Endothelial cell (in vitro differentiated cells): ENCODE results near the gene NDUFA6. TPM values are rescaled to one million over a fixed set of nuclear protein-coding genes. Genes with fewer than 3 reads are reported as not detected.

Experiments used
- DNase-seq: peaks from one replicate; pipeline ENCODE4 v3.0.0; 2021; ENCODE audit warnings: low spot score
- H3K27ac Mint-ChIP-seq: one replicate; pipeline ENCODE4 v1.8.0; 2021; ENCODE audit warnings: mixed read lengths, inconsistent platforms; ENCODE audit not compliant: unreplicated experiment
- H3K27me3 Mint-ChIP-seq: one replicate; pipeline ENCODE4 v1.8.0; 2021; ENCODE audit warnings: mild to moderate bottlenecking, moderate library complexity, mixed read lengths, inconsistent platforms; ENCODE audit not compliant: unreplicated experiment
- H3K36me3 Mint-ChIP-seq: one replicate; pipeline ENCODE4 v1.8.0; 2021; ENCODE audit warnings: mild to moderate bottlenecking, low read depth, mixed read lengths, inconsistent platforms; ENCODE audit not compliant: unreplicated experiment
- H3K4me1 Mint-ChIP-seq: one replicate; pipeline ENCODE4 v1.8.0; 2021; ENCODE audit warnings: mild to moderate bottlenecking, mixed read lengths, inconsistent platforms; ENCODE audit not compliant: unreplicated experiment
- H3K4me3 Mint-ChIP-seq: one replicate; pipeline ENCODE4 v1.8.0; 2021; ENCODE audit warnings: mild to moderate bottlenecking, mixed read lengths, inconsistent platforms; ENCODE audit not compliant: unreplicated experiment
- H3K9me3 Mint-ChIP-seq: one replicate; pipeline ENCODE4 v1.8.0; 2021; ENCODE audit warnings: mixed read lengths, inconsistent platforms; ENCODE audit not compliant: unreplicated experiment
- total RNA-seq: library from RNA; stranded (reverse); fragmentation: NEBNext Ultra II Directional; extraction: Animal tissue kit (Norgen Biotek cat#: 25700); gene quantifications from one replicate; pipeline ENCODE4 v1.2.1, GENCODE V29; 2021; ENCODE audit not compliant: unreplicated experiment
- TF ChIP-seq, protein P1 (sequence below): fragments of 200-600 bp; sonication (generic); IDR thresholded peaks from one replicate; pipeline ENCODE4 v1.5.0; 2021; ENCODE audit warnings: antibody characterized with exemption; ENCODE audit not compliant: unreplicated experiment

Gene NDUFA6
- total RNA-seq, 1 donor from 2014 or later, result 54.9 TPM

DNA sequence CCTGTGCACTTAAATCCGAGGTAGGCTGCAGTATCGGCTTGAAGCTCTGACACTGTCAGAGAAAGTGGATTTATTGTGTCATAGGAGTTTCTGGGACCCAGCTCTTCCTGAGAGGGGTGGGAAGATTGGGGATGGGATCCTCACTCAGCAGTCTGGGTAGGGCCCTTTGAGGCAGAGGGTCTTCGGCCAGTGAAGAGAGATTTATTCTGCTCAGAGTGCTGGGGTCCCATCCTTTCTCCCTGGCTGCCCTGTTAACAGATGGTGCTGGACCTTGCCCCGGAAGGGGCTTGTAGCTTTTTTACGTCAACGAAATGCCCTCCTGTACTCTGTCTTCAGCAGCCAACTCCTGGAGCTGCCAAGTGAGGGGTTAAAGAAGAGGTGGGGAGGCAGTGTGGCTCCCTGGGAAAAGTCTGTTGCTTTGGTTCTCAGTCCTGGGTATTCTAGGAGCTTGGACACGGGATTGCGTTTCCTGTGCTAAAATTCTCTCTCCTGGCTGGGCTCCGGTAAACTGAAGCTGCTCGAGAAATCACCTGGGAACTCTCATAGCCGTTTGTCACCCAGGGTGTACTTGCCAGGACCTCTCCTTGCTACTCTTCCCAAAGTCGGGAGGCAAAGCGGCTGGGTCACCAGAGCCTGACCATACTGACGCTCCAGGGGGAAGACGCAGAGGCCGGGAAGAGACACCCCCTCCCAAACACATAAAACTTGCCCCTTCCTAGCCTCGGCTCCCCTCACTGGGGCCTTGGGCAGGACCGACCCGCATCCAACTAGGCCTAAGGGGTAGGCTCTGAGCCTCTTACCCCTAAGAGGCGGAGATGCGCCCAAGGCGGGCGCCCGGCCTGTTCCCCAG is 11.9 kb downstream of the NDUFA6 start:
- Mint-ChIP-seq H3K9me3 (no peaks in the 10 kb centered on the region), H3K27ac (peak overlapping the region; percentile 86), H3K36me3 (peaks cover 10% of the 10 kb centered on the region), H3K4me3 (peak overlapping the region; percentile 97), H3K4me1 (peaks cover 25% of the 10 kb centered on the region), H3K27me3 (peaks cover 9% of the 10 kb centered on the region)
- TF ChIP-seq, protein P1, sequence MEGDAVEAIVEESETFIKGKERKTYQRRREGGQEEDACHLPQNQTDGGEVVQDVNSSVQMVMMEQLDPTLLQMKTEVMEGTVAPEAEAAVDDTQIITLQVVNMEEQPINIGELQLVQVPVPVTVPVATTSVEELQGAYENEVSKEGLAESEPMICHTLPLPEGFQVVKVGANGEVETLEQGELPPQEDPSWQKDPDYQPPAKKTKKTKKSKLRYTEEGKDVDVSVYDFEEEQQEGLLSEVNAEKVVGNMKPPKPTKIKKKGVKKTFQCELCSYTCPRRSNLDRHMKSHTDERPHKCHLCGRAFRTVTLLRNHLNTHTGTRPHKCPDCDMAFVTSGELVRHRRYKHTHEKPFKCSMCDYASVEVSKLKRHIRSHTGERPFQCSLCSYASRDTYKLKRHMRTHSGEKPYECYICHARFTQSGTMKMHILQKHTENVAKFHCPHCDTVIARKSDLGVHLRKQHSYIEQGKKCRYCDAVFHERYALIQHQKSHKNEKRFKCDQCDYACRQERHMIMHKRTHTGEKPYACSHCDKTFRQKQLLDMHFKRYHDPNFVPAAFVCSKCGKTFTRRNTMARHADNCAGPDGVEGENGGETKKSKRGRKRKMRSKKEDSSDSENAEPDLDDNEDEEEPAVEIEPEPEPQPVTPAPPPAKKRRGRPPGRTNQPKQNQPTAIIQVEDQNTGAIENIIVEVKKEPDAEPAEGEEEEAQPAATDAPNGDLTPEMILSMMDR, result no peak
- no peak for DNase-seq

DNA sequence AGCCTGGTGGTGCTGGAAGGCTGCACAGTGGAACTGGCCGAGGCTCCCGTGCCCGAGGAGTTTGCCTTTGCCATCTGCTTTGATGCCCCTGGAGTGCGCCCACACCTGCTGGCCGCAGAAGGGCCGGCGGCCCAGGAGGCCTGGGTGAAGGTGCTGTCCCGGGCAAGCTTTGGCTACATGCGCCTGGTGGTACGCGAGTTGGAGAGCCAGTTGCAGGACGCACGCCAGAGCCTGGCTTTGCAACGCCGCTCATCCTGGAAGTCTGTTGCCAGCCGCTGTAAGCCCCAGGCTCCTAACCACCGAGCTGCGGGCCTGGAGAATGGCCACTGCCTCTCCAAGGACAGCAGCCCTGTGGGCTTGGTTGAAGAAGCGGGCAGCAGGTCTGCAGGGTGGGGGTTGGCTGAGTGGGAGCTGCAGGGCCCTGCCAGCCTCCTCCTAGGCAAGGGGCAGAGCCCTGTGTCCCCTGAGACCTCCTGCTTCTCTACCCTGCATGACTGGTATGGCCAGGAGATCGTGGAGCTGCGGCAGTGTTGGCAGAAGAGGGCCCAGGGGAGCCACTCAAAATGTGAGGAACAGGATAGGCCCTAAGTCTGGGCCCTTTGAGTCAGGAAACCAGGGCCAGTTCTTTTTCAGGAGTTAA is 13.0 kb downstream of the NDUFA6 start:
- Mint-ChIP-seq H3K27ac (no peak overlapping the region), H3K36me3 (peaks cover 7% of the 10 kb centered on the region), H3K9me3 (no peaks in the 10 kb centered on the region), H3K27me3 (peaks cover 11% of the 10 kb centered on the region), H3K4me1 (peaks cover 25% of the 10 kb centered on the region), H3K4me3 (no peak overlapping the region)
- no peak for DNase-seq
- TF ChIP-seq, protein P1, result no peak

DNA sequence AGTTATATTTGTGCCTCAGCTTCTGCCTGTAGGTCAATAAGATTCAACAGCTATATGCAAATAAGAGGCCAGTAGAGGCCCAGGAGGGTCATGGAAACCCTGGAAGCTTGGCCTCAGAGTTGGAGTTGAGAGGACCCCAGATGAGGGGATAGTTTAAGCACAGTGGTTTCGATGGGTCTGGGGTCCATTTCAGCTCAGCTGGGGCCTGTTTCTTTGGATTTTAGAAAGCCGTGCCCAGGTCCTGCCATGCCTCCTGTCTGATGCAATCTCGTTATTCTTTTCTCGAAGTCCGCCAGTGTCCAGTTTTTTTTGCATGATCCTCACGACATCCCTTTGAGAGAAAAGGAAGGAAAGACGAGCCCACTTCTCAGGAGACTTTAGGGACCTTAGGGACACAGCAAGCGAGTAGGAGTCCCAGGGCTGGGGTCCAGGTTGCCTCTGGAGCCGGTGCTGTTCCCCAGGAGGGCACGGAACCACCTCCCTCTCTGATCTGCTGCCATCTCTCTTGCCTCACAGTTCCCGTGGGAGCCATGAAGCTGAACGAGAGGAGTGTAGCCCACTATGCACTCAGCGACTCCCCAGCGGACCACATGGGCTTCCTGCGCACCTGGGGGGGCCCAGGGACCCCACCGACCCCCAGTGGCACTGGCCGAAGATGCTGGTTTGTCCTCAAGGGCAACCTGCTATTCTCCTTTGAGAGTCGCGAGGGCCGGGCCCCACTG is 13.6 kb downstream of the NDUFA6 start:
- no peak overlapping the region for H3K4me3 Mint-ChIP-seq
- H3K36me3 Mint-ChIP-seq, result peaks cover 3% of the 10 kb centered on the region
- peaks cover 11% of the 10 kb centered on the region for H3K27me3 Mint-ChIP-seq
- TF ChIP-seq, protein P1, result no peak
- no peak for DNase-seq
- H3K9me3 Mint-ChIP-seq, result no peaks in the 10 kb centered on the region
- peaks cover 25% of the 10 kb centered on the region for H3K4me1 Mint-ChIP-seq
- no peak overlapping the region for H3K27ac Mint-ChIP-seq

DNA sequence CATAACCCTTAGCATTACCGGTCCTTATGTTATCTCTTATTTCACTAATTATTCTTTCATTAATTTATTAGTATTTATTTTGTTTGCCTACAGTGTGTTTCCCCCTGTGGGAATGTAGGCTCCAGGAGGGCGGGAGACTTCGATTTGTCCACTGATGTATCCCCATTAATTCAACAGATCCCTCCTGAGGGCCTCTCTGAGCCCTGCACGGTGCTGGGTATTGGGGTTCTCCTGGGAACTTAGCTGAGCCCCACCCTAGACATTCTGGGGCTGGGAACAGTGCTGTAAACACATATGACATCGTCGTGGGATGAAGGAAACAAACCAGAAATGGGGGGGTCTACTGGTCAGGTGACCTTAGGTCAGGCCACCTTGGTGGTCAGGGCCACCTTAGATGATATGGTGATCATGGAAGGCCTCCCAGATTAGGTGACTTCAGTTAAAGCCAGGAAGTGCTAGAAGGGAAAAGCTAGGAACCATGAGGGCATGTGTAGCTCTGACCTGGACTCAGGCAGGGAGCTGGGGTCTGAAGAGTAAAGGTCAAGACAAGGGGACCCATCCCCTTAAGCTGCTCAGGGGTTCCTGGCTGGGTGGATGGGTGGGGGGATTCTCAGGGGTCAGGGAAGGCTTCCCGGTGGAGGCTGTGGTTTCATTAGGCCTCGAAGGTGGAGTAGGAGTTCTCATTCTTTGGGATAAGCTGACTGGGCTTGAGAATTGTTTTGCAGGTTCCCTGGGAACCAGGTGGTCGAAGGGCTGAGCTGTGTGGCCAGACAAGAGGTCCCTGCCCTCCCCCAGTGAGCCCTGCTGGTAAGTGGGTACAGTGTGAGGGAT is 15.5 kb downstream of the NDUFA6 start:
- peak overlapping the region; percentile 32 for H3K4me3 Mint-ChIP-seq
- H3K27ac Mint-ChIP-seq, result no peak overlapping the region
- H3K27me3 Mint-ChIP-seq, result peaks cover 11% of the 10 kb centered on the region
- DNase-seq, result no peak
- no peaks in the 10 kb centered on the region for H3K36me3 Mint-ChIP-seq
- H3K9me3 Mint-ChIP-seq, result no peaks in the 10 kb centered on the region
- peaks cover 19% of the 10 kb centered on the region for H3K4me1 Mint-ChIP-seq
- TF ChIP-seq, protein P1, result no peak
